ENCODE results near the gene SPDYE8.
"Not testable (repeated sequence)": the region's sequence is repeated elsewhere in the genome, so short reads cannot be mapped to it uniquely, and the experiment has no call there.

DNA sequence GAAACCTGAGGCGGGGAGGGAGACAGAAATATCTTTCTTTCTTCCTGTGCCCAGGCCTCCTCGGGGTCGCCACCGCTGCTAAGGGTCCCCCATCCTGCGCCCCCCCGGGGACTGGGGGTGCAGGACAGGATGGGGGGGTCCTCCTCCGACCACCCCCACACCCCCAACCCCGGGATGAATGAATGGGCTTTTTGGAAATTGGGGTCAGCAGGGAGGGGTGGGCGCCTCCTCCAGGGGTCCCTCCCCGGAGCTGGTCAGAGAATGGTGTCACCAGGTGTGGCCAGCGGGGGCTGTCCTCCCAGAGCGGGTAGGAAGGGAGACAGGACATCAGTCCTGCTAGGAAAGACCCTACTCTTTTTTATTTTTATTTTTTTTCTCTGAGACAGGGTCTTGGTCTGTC is 53.1 kb downstream of the SPDYE8 start:
- TF ChIP-seq, protein P1, sequence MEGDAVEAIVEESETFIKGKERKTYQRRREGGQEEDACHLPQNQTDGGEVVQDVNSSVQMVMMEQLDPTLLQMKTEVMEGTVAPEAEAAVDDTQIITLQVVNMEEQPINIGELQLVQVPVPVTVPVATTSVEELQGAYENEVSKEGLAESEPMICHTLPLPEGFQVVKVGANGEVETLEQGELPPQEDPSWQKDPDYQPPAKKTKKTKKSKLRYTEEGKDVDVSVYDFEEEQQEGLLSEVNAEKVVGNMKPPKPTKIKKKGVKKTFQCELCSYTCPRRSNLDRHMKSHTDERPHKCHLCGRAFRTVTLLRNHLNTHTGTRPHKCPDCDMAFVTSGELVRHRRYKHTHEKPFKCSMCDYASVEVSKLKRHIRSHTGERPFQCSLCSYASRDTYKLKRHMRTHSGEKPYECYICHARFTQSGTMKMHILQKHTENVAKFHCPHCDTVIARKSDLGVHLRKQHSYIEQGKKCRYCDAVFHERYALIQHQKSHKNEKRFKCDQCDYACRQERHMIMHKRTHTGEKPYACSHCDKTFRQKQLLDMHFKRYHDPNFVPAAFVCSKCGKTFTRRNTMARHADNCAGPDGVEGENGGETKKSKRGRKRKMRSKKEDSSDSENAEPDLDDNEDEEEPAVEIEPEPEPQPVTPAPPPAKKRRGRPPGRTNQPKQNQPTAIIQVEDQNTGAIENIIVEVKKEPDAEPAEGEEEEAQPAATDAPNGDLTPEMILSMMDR (IDR thresholded peaks at IDR 0.05) = not testable (repeated sequence)
- TF ChIP-seq POLR2A, POLR2AphosphoS5, EP300 (IDR thresholded peaks at IDR 0.05): not testable (repeated sequence)
